ENCODE data around the gene SLC12A1. TPM values are rescaled to one million over a fixed set of nuclear protein-coding genes. Genes with fewer than 3 reads are reported as not detected.

The SLC12A1 gene
- total RNA-seq, 1 experiment from 2014 or later: 0.15 TPM

- H3K4me1 Mint-ChIP-seq: peaks cover 54% of the 10 kb centered on the region
- no peak for DNase-seq (ENCODE audit: low spot score)
- no peak overlapping the region; the same call in 1 of the 2 replicates for H3K27ac Mint-ChIP-seq
- peaks cover 21% of the 10 kb centered on the region for H3K36me3 Mint-ChIP-seq
- no peaks in the 10 kb centered on the region for H3K9me3 Mint-ChIP-seq
- H3K27me3 Mint-ChIP-seq (ENCODE audit: low read depth): no peaks in the 10 kb centered on the region
- ATAC-seq: no peak
- no peak overlapping the region for H3K4me3 Mint-ChIP-seq
- POLR2A ChIA-PET: no interaction called here
- CTCF ChIA-PET: interaction anchor here (1.0 kb wide), 1 partner anchor 10 kb away, joined by 4 read pairs; no protein-coding TSS in a partner anchor
- TF ChIP-seq, protein P1, sequence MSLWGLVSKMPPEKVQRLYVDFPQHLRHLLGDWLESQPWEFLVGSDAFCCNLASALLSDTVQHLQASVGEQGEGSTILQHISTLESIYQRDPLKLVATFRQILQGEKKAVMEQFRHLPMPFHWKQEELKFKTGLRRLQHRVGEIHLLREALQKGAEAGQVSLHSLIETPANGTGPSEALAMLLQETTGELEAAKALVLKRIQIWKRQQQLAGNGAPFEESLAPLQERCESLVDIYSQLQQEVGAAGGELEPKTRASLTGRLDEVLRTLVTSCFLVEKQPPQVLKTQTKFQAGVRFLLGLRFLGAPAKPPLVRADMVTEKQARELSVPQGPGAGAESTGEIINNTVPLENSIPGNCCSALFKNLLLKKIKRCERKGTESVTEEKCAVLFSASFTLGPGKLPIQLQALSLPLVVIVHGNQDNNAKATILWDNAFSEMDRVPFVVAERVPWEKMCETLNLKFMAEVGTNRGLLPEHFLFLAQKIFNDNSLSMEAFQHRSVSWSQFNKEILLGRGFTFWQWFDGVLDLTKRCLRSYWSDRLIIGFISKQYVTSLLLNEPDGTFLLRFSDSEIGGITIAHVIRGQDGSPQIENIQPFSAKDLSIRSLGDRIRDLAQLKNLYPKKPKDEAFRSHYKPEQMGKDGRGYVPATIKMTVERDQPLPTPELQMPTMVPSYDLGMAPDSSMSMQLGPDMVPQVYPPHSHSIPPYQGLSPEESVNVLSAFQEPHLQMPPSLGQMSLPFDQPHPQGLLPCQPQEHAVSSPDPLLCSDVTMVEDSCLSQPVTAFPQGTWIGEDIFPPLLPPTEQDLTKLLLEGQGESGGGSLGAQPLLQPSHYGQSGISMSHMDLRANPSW (CRISPR knock-in tag; conservative IDR thresholded peaks at IDR 0.05; ENCODE audit: low read depth): no peak
- TF ChIP-seq, protein P2, sequence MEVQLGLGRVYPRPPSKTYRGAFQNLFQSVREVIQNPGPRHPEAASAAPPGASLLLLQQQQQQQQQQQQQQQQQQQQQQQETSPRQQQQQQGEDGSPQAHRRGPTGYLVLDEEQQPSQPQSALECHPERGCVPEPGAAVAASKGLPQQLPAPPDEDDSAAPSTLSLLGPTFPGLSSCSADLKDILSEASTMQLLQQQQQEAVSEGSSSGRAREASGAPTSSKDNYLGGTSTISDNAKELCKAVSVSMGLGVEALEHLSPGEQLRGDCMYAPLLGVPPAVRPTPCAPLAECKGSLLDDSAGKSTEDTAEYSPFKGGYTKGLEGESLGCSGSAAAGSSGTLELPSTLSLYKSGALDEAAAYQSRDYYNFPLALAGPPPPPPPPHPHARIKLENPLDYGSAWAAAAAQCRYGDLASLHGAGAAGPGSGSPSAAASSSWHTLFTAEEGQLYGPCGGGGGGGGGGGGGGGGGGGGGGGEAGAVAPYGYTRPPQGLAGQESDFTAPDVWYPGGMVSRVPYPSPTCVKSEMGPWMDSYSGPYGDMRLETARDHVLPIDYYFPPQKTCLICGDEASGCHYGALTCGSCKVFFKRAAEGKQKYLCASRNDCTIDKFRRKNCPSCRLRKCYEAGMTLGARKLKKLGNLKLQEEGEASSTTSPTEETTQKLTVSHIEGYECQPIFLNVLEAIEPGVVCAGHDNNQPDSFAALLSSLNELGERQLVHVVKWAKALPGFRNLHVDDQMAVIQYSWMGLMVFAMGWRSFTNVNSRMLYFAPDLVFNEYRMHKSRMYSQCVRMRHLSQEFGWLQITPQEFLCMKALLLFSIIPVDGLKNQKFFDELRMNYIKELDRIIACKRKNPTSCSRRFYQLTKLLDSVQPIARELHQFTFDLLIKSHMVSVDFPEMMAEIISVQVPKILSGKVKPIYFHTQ (CRISPR knock-in tag; IDR thresholded peaks at IDR 0.05): no peak
- TF ChIP-seq RELA (CRISPR knock-in tag; IDR thresholded peaks at IDR 0.05; ENCODE audit: borderline replicate concordance) (no peak), USF2 (CRISPR knock-in tag; IDR thresholded peaks at IDR 0.05) (no peak), RORB (CRISPR knock-in tag; IDR thresholded peaks at IDR 0.05) (no peak), CBFB (CRISPR knock-in tag; IDR thresholded peaks at IDR 0.05; ENCODE audit: low read depth) (no peak), ZBTB21 (CRISPR knock-in tag; IDR thresholded peaks at IDR 0.05; ENCODE audit: borderline replicate concordance) (no peak), ZNF317 (CRISPR knock-in tag; IDR thresholded peaks at IDR 0.05; ENCODE audit: borderline replicate concordance, low read depth) (no peak), PREB (CRISPR knock-in tag; IDR thresholded peaks at IDR 0.05; ENCODE audit: borderline replicate concordance) (no peak), ZNF138 (CRISPR knock-in tag; conservative IDR thresholded peaks at IDR 0.05) (no peak), EMX1 (CRISPR knock-in tag; IDR thresholded peaks at IDR 0.05) (no peak), PRDM15 (CRISPR knock-in tag; IDR thresholded peaks at IDR 0.05) (no peak), TCF7 (CRISPR knock-in tag; IDR thresholded peaks at IDR 0.05; ENCODE audit: low read depth) (no peak), SMAD3 (CRISPR knock-in tag; IDR thresholded peaks at IDR 0.05; ENCODE audit: borderline replicate concordance) (no peak)
- TF ChIP-seq, protein P3, sequence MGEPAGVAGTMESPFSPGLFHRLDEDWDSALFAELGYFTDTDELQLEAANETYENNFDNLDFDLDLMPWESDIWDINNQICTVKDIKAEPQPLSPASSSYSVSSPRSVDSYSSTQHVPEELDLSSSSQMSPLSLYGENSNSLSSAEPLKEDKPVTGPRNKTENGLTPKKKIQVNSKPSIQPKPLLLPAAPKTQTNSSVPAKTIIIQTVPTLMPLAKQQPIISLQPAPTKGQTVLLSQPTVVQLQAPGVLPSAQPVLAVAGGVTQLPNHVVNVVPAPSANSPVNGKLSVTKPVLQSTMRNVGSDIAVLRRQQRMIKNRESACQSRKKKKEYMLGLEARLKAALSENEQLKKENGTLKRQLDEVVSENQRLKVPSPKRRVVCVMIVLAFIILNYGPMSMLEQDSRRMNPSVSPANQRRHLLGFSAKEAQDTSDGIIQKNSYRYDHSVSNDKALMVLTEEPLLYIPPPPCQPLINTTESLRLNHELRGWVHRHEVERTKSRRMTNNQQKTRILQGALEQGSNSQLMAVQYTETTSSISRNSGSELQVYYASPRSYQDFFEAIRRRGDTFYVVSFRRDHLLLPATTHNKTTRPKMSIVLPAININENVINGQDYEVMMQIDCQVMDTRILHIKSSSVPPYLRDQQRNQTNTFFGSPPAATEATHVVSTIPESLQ (CRISPR knock-in tag; IDR thresholded peaks at IDR 0.05): no peak
Measured at GRCh38 chr15:48170981-48171380, 35.1 kb upstream of the SLC12A1 start.

Measured in WTC11 (cell line).